Measurements from ENCODE around the gene IFNL3.

DNA sequence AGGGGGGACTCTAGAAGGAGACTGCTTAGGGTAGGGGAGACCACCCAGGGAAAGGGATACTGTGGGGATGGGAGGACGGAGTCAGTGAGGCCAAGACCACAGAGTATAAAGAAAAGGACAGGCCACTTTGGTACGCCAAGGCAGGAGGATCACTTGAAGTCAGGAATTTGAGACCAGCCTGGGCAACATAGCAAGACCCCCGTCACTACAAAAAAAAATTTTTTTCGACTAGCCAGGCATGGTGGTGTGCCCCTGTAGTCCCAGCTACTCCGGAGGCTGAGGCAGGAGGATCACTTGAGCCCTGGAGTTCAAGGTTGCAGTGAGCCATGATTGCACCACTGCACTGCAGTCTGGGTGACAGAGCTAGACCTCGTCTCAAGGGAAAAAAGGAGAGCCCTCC is 6.6 kb downstream of the IFNL3 start:
- TF ChIP-seq POLR2A (IDR thresholded peaks at IDR 0.05) = no peak
- TF ChIP-seq, protein P1, sequence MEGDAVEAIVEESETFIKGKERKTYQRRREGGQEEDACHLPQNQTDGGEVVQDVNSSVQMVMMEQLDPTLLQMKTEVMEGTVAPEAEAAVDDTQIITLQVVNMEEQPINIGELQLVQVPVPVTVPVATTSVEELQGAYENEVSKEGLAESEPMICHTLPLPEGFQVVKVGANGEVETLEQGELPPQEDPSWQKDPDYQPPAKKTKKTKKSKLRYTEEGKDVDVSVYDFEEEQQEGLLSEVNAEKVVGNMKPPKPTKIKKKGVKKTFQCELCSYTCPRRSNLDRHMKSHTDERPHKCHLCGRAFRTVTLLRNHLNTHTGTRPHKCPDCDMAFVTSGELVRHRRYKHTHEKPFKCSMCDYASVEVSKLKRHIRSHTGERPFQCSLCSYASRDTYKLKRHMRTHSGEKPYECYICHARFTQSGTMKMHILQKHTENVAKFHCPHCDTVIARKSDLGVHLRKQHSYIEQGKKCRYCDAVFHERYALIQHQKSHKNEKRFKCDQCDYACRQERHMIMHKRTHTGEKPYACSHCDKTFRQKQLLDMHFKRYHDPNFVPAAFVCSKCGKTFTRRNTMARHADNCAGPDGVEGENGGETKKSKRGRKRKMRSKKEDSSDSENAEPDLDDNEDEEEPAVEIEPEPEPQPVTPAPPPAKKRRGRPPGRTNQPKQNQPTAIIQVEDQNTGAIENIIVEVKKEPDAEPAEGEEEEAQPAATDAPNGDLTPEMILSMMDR (IDR thresholded peaks at IDR 0.05) = no peak
